GM12864 (cell line): Measurements from ENCODE around the gene DNAJC6.

Experiments
- DNase-seq: peaks from one replicate; pipeline ENCODE4 v3.0.0-alpha.2; 2011; ENCODE audit warnings: low read depth
- H3K4me3 ChIP-seq: 2 replicates; pipeline ENCODE4 v1.5.1; 2011; ENCODE audit warnings: mild to moderate bottlenecking, low read depth, low read length, control low read depth
- TF ChIP-seq, protein P1 (sequence below): IDR thresholded peaks from 2 replicates; pipeline ENCODE4 v1.5.1; 2011; ENCODE audit warnings: low read depth, mild to moderate bottlenecking, moderate library complexity, low read length, control low read depth, inconsistent platforms; ENCODE audit errors: missing control alignments

DNAJC6 gene

DNA sequence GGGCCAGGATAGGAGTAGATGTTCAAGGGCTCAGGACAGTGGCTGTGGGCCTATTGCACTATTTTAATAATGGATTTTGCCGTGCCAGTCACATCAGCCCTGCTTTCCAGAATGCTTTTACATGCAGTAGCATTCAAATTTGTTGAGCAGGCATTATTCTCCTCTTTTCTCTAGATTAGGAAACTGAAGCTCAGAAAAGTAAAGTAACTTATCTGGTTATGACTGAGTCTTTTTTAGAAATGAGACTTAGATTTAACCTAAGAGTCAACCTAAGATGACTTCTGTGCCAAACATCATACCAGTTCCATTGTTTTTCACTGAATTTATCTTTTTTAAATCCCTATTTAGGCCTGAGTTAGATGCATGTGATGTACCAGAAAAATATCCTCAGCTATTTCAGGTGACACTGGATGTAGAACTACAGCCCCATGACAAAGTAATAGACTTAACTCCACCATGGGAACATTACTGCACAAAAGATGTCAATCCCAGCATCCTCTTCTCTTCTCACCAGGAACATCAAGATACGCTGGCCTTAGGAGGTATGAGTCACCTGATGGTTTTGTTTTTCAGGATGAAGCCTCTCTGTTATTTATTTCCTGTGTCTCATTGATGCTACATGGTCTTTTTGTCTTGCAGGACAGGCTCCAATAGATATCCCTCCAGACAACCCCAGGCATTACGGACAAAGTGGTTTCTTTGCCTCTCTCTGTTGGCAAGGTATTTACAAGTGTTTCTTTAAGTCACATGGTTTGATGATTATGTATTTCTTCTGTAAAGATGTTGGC is 79.8 kb downstream of the DNAJC6 start:
- no peak overlapping the region for H3K4me3 ChIP-seq
- TF ChIP-seq, protein P1, sequence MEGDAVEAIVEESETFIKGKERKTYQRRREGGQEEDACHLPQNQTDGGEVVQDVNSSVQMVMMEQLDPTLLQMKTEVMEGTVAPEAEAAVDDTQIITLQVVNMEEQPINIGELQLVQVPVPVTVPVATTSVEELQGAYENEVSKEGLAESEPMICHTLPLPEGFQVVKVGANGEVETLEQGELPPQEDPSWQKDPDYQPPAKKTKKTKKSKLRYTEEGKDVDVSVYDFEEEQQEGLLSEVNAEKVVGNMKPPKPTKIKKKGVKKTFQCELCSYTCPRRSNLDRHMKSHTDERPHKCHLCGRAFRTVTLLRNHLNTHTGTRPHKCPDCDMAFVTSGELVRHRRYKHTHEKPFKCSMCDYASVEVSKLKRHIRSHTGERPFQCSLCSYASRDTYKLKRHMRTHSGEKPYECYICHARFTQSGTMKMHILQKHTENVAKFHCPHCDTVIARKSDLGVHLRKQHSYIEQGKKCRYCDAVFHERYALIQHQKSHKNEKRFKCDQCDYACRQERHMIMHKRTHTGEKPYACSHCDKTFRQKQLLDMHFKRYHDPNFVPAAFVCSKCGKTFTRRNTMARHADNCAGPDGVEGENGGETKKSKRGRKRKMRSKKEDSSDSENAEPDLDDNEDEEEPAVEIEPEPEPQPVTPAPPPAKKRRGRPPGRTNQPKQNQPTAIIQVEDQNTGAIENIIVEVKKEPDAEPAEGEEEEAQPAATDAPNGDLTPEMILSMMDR: no peak
- DNase-seq: no peak

DNA sequence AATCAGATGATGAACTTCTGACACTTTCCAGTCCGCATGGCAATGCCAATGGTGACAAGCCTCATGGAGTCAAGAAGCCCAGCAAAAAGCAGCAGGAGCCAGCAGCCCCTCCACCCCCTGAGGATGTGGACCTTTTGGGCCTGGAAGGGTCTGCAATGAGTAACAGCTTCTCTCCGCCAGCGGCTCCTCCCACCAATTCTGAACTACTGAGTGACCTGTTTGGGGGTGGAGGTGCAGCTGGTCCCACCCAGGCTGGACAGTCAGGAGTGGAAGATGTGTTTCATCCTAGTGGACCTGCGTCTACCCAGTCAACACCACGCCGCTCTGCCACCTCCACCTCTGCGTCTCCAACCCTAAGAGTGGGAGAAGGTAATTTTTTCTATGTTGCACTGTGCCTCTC is 83.2 kb downstream of the DNAJC6 start:
- DNase-seq: no peak
- TF ChIP-seq, protein P1: no peak

DNA sequence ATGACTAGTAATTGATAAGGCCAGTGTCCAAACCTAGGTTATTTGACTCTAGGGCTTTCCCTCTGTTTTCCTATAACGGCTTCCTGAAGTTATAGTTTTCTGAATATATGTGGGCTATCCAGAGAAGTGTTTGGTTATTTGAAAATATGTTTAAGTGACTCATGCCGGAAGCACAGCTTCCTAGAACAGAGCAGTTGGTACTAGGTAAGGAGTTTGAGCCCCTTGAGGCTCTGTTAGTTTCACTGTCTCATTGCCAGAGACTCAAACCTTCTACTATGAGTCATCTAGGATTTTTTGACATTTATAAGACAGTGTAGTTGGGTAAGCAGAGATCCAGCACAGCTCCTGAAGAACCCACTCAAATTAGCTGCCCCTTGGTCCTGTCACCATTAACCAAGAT is 84.0 kb downstream of the DNAJC6 start:
- peak; percentile 16 for DNase-seq

More for the DNA sequence above, 83.2 kb downstream of the DNAJC6 start:
- H3K4me3 ChIP-seq: no peak overlapping the region

DNA sequence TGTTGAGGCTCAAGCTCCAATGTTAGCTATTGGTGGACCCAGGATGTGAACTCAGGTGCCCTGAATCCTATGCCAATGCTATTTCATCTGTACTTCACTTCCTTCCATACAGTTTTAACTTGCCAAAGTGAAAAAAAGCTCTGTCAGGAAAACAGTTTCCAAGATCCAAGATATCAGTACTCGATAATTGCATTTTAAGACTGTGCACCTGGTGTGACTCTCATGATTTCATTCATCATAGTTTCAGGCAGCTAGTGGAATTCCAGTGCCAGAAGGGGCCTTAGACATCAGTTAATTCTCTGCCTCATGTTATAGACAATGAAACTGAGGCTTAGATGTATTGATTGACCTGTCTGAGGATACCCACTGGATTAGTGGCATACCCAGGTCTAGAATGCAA is 84.6 kb downstream of the DNAJC6 start:
- no peak overlapping the region for H3K4me3 ChIP-seq
- DNase-seq: no peak
- TF ChIP-seq, protein P1: no peak

More for the DNA sequence above, 84.0 kb downstream of the DNAJC6 start:
- H3K4me3 ChIP-seq: no peak overlapping the region
- TF ChIP-seq, protein P1: no peak

DNA sequence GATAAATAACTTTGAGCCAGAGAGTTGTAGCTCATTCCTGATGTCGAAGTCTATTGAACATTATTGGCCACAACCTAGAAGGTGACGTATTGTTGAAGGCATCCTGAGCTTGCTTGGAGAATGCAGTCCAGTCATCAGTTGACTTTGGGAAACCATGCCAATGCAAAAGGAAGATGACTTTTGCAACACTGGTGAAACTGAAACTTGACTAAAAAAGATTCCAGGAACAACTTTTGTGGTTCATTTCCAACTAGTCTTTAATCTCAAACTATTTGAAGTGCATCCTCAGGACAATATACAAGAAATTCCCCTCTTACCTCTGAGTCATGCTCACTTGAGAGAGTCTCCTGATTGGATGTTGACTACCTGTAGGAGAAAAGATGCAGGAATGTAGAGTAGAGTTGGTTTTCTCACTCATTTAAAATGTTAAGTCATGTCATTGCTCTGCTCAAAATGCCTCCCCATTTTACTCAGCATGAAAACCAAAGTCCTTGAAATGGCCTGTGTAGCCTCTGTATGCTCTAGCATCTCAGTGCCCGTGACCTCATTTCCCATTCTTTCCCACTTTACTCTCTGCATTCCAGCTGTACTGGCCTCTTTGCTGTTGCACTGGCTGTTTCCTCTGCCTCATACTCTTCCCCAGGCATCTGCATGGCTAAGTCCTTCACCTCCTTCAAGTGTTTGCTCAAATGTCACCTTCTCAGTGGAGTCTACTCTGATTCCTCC is 86.7 kb downstream of the DNAJC6 start:
- TF ChIP-seq, protein P1: no peak
- no peak for DNase-seq
- no peak overlapping the region for H3K4me3 ChIP-seq

DNA sequence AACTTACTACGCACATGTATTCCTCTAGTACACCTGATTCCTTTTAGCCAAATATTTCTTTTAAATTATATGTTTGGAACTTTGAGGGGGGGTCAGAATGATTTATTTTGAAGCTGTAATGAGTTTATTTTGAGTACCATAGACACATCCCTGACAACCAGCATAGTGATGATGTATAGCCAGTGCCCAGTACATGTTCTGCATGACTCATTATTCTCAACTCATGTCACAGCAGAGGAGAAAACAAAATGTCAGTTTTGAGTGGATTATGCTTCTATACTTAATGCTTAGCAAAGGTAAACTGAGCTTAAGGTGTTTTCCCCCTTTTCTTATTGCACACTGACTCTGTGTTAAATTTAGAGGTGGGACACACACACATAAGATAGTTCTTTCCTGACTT is 88.7 kb downstream of the DNAJC6 start:
- no peak for DNase-seq
- TF ChIP-seq, protein P1: no peak

More for the DNA sequence above, 88.7 kb downstream of the DNAJC6 start:
- no peak overlapping the region for H3K4me3 ChIP-seq
